GM10248 (cell line): ENCODE results near the gene BBC3.

ENCODE experiments used
- CTCF ChIA-PET: fragments of 300-600 bp; sonication (Branson Sonifier 250); formaldehyde crosslinking; extraction: SDS; loops from one replicate; lab custom pipeline; 2021; ENCODE audit warnings: antibody characterized with exemption; lab: Yijun Ruan, JAX
- POLR2A ChIA-PET: fragments of 350-650 bp; sonication (Branson Sonifier 250); formaldehyde crosslinking; extraction: SDS; loops from one replicate; lab custom pipeline; 2020; ENCODE audit warnings: antibody characterized with exemption; lab: Yijun Ruan, JAX
- DNase-seq: peaks from one replicate; pipeline ENCODE4 v3.0.0; 2012; ENCODE audit errors: extremely low spot score
- TF ChIP-seq, protein P1 (sequence below): IDR thresholded peaks from 2 replicates; pipeline ENCODE4 v1.5.1; 2012; ENCODE audit warnings: mild to moderate bottlenecking, low read depth; ENCODE audit errors: extremely low read depth, missing control alignments, control extremely low read depth

Gene BBC3

DNA sequence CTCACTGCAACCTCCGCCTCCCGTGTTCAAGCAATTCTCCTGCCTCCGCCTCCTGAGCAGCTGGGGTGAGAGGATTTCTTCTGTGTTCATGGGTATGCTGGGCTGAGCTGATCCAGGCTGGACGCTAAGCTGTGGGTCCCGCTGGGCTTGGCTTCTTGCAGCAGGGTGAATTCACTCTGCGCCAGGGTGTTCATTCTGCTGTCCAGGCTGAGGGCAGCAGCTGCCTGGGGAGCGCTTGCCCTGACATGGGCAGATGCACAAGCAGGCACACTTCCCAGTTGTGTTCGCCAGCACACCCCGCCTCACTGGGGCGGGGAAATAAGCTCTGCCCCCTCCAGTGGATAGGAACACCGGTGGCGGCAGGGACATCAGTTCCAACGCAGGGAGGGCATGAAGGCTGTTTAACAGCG is 36.4 kb upstream of the BBC3 start:
- TF ChIP-seq, protein P1, sequence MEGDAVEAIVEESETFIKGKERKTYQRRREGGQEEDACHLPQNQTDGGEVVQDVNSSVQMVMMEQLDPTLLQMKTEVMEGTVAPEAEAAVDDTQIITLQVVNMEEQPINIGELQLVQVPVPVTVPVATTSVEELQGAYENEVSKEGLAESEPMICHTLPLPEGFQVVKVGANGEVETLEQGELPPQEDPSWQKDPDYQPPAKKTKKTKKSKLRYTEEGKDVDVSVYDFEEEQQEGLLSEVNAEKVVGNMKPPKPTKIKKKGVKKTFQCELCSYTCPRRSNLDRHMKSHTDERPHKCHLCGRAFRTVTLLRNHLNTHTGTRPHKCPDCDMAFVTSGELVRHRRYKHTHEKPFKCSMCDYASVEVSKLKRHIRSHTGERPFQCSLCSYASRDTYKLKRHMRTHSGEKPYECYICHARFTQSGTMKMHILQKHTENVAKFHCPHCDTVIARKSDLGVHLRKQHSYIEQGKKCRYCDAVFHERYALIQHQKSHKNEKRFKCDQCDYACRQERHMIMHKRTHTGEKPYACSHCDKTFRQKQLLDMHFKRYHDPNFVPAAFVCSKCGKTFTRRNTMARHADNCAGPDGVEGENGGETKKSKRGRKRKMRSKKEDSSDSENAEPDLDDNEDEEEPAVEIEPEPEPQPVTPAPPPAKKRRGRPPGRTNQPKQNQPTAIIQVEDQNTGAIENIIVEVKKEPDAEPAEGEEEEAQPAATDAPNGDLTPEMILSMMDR = no peak
- ChIA-PET CTCF (interaction anchor here (0.9 to 1.3 kb wide), 2 partner anchors 10 to 24 kb away, joined by 3 read pairs; no protein-coding TSS in a partner anchor), POLR2A (no interaction called here)
- no peak for DNase-seq

DNA sequence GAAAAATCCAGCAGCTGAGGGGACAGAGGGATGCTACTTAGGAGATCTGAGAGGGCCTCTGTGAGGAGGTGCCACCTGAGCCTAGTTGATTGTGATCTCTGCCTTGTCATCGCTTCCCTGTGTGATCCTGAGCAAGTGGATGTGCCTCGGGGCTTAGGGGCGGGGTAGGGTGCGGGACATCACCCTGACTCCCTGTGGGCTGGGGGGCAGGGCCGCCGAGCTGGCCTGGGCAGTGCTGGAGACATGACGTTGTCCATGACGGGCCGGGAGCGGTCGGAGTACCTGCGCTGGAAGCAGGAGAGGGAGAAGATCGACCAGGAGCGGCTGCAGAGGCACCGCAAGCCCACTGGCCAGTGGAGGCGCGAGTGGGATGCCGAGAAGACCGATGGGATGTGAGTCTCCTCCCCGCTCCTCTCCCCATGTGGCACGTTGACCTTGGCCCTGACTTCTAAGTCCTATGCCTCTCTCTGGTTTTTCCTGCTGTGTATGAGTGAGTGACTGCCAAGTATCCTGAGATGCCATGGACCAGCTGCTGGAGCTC is 35.5 kb upstream of the BBC3 start:
- TF ChIP-seq, protein P1 = no peak
- ChIA-PET POLR2A (no interaction called here), CTCF (interaction anchor here (1.5 kb wide), 1 partner anchor 18 kb away, joined by 3 read pairs; no protein-coding TSS in a partner anchor)
- DNase-seq = no peak

DNA sequence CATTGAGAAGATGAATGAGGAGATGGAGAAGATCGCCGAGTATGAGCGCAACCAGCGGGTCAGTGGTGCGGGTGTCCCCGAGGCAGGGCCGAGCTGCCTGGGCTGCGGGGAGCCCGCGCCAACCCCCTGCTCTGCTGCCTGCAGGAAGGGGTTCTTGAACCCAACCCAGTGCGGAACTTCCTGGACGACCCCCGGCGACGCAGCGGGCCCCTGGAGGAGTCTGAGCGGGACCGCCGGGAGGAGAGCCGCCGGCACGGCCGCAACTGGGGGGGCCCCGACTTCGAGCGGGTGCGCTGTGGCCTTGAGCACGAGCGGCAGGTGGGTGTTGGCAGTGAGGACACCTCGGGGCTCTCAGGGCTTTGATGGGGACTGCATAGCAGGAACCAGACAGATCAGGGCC is 33.6 kb upstream of the BBC3 start:
- TF ChIP-seq, protein P1 = no peak
- CTCF ChIA-PET = no interaction called here
- POLR2A ChIA-PET = no interaction called here
- no peak for DNase-seq

DNA sequence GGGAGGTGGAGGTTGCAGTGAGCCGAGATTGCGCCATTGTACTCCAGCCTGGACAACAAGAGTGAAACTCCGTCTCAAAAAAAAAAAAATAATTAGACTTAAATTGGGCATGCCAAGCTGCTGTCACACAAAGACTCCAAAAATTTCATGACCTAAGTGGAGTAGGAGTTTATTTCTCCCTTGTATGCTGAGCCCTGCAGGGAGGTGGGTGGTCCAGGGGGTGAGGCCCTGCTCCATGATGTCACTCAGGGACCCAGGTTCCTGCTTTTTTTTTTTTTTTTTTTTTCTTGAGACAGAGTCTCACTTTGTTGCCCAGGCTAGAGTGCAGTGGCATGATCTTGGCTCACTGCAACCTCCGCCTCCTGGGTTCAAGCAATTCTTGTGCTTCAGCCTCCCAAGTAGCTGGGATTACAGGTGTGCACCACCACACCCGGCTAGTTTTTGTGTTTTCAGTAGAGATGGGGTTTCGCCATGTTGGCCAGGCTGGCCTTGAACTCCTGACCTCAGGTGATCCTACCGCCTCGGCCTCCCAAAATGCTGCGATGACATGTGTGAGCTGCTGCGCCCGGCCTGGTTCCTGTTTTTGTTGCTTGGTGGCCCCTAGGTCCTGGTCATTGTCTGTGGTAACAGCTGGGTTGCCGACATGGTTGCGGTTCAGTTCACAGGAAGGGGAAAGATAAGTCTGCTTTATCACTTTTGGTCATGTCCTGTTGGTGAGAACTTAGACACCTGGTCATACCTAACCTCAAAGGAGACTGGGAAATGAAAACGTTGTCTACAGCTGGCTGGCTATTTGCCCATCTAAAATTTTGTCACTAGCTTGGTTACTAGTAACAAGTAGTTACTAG is 31.2 kb upstream of the BBC3 start:
- CTCF ChIA-PET = interaction anchor here (0.8 to 3.4 kb wide), 5 partner anchors 13 to 166 kb away, joined by 3 to 16 read pairs (median 4); no protein-coding TSS in a partner anchor
- DNase-seq = peak; percentile 73
- POLR2A ChIA-PET = interaction anchor here (0.5 to 2.3 kb wide), 5 partner anchors 13 to 149 kb away, joined by 4 to 17 read pairs (median 5); partner anchors contain the start of genes INAFM1 and ZC3H4

DNA sequence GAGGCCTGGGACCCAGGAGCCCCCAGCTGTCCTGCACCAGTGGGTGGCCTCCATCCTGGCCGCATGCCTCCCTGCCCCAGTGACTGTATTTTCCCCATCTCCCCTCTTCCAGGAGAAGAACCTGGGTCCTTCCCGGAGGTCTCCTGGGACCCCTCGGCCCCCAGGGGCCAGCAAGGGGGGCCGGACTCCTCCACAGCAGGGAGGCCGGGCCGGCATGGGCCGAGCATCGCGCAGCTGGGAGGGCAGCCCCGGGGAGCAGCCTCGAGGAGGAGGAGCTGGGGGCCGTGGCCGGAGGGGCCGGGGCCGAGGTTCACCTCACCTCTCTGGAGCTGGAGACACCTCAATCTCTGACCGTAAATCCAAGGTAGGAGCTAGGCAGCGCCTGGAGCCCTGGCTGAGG is 29.5 kb upstream of the BBC3 start:
- DNase-seq = no peak
- TF ChIP-seq, protein P1 = no peak
- ChIA-PET CTCF (interaction anchor here (1.0 to 3.4 kb wide), 3 partner anchors 13 to 50 kb away, joined by 3 to 16 read pairs (median 7); no protein-coding TSS in a partner anchor), POLR2A (interaction anchor here (0.9 to 1.2 kb wide), 2 partner anchors 12 to 35 kb away, joined by 4 to 5 read pairs; no protein-coding TSS in a partner anchor)

DNA sequence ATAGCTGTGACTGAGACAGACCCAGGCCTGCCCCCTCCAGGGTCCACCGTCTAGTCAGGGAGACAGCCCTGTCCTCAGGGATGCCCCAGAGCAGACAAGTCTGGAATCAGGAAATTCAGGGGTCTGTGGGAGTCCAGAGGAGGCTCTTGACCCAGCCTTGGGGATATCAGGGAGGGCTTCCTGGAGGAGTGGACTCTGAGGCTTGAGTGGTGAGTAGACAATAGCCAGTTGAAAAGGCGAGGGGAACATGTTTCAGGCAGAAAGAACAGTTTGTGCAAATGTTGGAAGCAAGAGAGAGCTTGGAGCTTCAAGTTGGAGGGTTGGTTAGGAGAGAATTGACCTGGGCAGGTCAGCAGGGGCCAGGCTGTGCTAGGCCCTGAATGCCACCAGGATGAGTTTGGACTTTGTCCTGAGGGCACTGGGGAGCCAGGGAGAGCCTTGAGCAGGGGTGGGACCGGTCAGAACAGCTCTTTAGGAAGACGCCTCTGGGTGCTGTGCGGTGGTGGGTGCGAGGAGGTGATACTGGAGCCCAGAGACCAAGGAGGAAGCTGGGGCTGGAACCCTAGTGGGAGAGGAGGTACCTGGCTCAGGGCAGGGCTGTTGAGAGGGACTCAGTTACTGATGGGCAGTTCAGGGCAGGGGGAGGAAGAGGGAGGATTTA is 28.0 kb upstream of the BBC3 start:
- ChIA-PET POLR2A (interaction anchor here (0.8 kb wide), 1 partner anchor 16 kb away, joined by 3 read pairs; the partner anchor contains the start of gene INAFM1), CTCF (interaction anchor here (3.4 kb wide), 1 partner anchor 14 kb away, joined by 16 read pairs; no protein-coding TSS in a partner anchor)
- DNase-seq = no peak
- TF ChIP-seq, protein P1 = no peak
